Activated CD4-positive, CD25-positive, alpha-beta regulatory T cell treated with anti-CD3 and anti-CD28 coated beads, Interleukin-2, amount 50 U/mL, for 72 hours (primary cell): ENCODE data around the gene SNF8.
"Not testable (repeated sequence)": the region's sequence is repeated elsewhere in the genome, so short reads cannot be mapped to it uniquely, and the experiment has no call there.

ENCODE experiments used
- DNase-seq: peaks from one replicate; pipeline ENCODE4 v3.0.0; 2021

Gene SNF8

DNA sequence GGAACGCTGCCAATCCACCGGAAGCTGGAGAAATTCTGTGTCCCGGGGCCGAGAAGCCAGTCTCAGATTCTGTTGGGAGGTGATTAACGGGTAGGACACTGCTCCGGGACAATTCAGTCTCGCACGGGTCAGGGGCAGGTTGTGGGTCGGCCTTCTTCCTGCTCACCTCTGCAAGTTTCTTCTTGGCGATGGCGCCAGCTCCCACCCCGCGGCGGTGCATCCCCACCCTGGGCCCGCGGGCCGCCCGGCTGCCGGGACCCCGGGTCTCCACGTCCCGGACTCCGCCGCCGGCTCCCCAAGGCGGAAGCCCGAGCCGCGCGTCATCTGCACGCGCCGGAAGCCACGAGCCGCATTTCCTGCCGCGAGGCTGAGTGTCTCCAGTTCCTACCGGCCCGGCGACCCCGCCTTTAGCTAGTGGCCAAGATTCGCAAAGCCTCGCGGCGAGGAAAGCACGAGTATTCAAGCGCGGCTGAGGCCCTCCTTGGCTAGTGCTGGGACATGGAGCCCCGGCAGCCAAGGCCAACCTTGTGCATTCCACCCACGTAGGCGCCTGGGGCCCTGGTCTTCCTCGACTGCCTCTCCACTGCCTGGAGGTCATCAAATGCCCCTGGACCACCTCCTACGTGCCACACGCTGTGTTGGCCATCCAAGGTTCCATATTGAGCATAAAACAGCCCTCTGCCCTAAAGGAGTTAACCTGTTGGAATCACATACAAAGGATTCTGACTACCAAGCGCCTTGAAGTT lies at the start of gene SNF8:
Gene SNF8 (minus strand): TSS at position 328 of the 746 bp plus-strand sequence. CDS start 108 bp downstream, at position 220.
- DNase-seq, result peak; percentile 93

GRCh38 chr17:48993951-48994350 lies 49.3 kb upstream of the SNF8 start:
- no peak for DNase-seq

DNA sequence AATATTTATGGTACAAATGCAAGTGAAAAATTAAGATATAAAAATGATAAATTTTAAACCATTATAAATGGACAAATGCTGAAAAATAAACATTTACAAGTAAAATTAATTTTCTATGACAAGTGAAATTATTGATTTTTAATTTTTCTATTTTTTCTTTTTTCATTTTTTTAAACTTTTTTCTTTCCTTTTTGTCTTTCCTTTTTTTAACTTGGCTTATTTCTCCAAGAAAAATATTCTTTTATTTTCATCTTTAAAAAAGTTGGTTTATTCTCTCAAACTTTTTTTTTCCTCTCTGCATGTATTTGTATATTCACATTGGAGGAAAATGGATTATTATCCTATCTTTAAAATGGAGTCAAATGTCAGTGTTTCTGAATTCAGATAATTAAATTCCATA lies 48.7 kb upstream of the SNF8 start:
- no peak for DNase-seq

GRCh38 chr17:48992444-48992843 lies 47.8 kb upstream of the SNF8 start:
- no peak for DNase-seq

DNA sequence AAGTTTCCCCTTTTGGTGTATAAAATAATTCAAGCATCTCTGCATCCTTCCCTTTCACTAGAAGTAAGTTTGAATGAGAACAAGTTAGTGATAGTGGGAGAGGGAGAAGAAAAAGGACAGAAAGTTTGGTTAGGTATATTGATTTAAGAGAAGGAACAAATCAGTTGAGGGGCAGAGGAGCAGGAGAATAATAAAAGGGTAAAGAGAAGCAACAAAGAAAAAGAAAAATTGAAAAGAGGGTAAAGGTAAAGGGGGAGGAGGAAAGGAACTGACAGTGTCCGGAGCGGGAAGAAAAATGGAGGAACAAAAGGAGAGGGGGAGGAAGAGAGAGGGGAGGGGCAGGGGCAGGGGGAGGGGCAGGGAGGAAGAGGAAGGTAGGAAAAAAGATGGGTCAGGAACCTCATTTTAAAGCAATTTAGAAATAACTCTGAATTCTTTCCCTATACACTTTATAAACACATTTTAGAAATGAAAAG lies 46.3 kb upstream of the SNF8 start:
- no peak for DNase-seq

- DNase-seq, result no peak
Observed at GRCh38 chr17:48989100-48989499, 44.5 kb upstream of the SNF8 start.

- DNase-seq, result no peak
Observed at GRCh38 chr17:48985436-48986245, 41.0 kb upstream of the SNF8 start.

DNA sequence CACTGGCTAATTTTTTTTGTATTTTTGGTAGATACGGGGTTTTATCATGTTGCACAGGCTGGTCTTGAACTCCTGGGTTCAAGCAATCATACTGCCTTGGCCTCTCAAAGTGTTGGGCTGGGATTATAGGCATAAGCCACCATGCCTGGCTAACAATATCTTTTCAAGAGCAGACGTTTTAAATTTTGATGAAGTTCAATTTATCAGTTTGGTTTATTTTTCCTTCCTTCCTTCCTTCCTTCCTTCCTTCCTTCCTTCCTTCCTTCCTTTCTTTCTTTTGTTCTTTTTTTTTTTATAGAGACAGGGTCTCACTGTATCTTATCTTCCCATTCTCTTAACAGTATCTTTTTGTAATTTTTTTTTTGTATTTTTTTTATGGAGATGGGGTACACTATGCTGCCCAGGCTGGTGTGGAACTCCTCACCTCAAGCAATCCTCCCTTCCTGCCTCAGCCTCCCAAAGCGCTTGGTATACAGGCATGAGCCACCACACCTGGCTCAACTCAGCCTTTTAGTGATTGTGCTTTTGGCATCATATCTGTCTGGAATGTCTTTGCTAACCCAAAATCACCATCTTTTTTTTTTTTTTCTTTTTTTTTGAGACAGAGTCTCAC lies 37.4 kb upstream of the SNF8 start:
- no peak for DNase-seq

GRCh38 chr17:48973806-48974205 lies 29.2 kb upstream of the SNF8 start:
- no peak for DNase-seq

DNA sequence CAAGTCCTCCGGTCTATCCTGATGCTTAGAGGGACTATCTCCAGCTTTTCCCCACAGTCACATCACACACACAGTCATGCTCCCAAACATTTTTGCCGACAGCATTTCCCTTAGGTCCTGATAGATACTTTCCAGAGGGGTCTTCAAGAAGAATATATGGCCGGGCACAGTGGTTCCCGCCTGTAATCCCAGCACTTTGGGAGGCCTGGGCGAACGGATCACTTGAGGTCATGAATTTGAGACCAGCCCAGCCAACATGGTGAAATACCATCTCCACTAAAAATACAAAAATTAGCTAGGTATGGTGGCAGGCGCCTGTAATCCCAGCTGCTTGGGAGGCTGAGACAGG lies 28.1 kb upstream of the SNF8 start:
- no peak for DNase-seq

- no peak for DNase-seq
Observed at GRCh38 chr17:48970865-48971687, 26.4 kb upstream of the SNF8 start.

- no peak for DNase-seq
Observed at GRCh38 chr17:48970224-48970623, 25.6 kb upstream of the SNF8 start.

DNA sequence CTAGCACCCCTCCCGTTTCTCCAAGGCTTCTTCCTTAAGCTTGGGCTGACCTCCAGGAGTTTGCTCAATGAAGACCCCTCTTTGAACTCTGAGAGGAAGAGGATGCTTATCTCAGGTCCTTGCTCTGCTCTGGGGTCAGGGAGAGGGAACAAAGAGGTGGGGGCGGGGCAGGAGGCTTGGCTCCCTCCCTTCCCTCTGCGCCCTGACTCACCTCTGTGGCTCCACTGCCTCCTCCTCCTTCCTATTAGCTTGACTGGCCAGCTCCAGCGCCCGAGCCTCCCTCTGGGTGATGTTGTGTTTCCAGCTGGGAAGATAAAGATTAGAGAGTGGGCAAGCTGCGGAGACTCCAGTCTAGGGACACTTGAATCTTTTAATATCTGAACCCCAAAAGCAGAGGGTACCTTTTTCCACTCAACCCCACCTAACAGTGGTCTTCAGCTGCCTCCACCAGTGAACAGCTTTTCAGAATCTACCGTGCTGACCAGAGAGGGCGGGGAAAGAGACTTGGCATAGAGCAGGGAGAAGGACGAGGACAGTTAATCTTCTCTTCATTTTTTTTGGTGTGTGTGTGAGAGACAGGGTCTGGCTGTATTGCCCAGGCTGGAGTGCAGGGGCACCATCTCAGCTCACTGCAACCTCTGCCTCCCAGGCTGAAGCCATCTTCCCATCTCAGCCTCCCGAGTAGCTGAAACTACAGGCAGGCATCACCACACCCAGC lies 17.0 kb upstream of the SNF8 start:
- DNase-seq, result no peak

DNA sequence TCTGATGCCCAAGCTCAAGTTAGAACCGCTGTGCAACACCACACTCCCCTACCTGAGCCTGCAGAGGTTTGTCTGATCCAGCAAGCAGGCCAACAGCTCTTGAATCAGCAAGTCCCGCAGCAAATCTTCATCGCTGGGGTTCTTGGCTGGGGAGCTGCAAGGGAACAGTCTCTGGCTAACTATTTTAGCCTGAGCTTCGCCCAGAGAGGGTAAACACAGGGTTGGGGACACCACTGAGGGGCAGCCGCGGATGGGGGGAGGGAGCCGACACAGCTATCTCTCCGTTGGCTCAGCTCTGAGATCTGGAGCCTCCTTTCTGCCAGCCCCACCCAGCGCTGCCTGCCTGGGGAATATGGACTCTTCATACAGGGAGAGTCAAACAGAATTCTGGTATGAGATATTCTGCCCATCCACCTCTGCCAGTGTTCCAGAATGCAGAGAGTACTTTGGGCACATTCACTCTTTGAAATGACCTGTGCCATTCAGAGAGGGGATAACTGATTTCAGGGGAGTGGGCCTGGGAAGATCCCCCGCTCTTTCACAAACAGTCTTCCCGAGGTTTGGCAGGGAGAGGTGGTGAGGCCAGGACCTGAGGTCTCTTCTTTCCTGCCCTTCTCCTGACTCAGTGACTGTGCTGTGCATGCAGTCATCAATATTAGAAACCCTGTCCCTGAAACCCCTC lies 16.3 kb upstream of the SNF8 start:
- DNase-seq, result no peak

GRCh38 chr17:48954300-48954755 lies 9.7 kb upstream of the SNF8 start:
- DNase-seq, result no peak

DNA sequence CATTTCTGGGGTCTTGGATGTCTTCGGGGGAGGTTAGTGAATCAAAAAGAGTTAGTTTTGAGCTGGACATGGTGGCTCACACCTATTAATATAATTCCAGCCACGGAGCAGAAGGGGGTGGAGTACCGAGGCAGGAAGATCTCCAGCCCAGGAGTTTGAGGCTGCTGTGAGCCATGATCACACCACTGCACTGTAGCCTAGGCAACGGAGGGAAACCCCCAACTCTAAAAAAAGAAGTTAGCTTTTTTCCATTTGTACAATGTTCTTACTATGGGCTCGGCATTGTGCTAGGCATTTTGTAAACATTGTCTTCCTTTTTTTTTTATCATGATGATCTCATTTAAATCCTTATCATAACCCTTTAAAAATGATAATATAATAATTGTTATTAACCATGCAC lies 8.3 kb upstream of the SNF8 start:
- DNase-seq, result no peak

GRCh38 chr17:48951572-48951971 lies 6.9 kb upstream of the SNF8 start:
- no peak for DNase-seq

DNA sequence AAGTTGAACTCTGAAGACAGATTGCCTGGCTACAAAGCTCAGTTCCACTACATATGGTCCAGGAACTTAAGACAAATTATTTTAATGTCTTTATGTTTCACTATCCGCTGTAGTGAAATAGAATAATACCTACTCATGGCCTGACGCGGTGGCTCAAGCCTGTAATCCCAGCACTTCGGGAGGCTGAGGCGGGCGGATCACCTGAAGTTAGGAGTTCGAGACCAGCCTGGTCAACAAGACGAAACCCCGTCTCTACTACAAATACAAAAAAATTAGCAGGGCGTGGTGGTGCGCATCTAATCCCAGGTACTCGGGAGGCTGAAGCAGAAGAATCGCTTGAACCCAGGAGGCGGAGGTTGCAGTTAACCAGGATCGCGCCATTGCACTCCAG lies 614 bp upstream of the SNF8 start:
- not testable (repeated sequence) for DNase-seq

DNA sequence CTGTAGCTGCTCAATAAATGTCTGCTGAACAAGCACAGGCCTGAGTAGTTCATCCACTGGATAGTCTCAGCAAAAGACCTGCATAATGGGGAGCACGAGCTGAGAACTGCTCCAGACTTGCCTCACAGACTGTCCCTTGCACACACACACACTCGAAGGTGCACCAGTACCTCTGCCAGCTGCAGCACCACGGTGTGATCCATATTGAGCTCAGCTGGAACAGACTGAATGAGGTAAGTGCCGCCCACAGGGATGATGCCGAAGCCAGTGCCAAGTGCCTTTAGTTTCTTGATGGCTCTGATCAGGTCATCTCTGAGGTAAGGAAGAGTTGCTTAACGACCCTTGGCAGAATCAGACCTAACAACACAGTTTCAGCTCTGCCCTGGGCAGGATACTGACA lies 11.6 kb downstream of the SNF8 start:
- no peak for DNase-seq

GRCh38 chr17:48930435-48930873 lies 14.2 kb downstream of the SNF8 start:
- no peak for DNase-seq

DNA sequence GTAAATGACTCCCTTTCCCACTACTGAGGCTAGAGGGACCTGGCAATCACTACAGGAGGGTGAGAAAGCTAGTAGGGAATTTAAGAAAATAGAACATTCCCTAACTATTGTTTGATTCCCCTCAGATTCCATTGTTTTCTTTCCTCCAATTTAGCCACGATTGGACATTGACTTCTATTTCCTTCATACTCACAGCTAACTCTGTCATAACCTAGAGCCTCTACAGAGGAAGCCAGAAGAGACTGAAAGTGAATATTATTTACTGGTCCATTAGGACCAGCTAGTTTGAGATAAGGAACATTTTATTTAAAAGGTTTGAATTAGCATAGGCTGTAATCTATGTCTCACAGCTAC lies 14.9 kb downstream of the SNF8 start:
- DNase-seq, result no peak
